ELR (cell line): Measurements from ENCODE around the gene RHOBTB3.

Experiments used
- DNase-seq: peaks from one replicate; pipeline ENCODE4 v3.0.0-alpha.2; 2015; ENCODE audit warnings: low read depth

Gene RHOBTB3

GRCh38 chr5:95731571-95732554, 727 bp downstream of the RHOBTB3 start:
- DNase-seq: peak; percentile 68

DNA sequence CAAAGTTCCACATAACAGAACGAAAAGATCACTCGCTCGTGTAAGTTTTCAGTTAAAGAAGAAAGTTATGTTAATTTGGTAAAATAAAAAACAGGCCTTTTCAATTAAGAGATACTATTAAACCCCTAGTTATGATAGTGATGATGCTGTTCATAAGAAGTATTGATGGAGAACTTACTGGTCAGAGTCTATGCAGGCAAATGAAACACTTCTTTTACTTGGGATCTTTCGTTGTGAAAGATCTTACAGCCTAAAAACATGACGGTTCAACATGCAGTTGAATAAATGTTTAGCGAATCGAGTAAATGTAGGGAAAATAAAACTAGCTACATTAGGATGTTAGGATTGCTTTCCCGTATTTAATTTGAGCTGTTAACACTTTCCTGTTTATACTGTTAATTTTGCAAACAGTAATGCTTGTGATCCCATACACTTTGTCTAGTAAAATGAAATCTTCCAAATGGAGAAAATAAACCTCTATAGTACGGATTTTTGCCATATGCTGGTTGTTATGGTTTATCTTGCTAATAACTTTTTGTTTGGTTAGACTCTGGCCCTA, 2.0 kb downstream of the RHOBTB3 start:
- peak; percentile 40 for DNase-seq

DNA sequence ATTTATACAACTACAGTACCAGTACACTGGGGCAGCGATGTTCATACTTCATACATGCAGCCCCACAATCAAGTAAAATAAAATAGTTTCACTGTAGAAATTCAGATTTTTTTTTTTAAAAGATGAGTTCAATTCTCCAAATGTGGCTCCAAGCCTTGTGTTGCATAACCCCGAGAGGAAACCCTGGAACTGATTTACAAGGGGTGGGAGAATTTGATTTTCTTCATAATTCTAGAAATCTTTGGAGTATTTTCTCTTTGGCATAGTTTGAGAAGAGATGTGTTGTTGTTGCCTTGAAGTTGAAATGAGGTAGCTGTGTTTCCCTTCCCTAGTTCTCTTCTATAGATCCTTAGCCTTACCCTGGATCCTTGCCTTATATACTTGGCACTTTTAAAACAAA, 3.1 kb downstream of the RHOBTB3 start:
- no peak for DNase-seq

- DNase-seq: no peak
These were observed 3.8 kb downstream of the RHOBTB3 start for GRCh38 chr5:95734906-95735305.

DNA sequence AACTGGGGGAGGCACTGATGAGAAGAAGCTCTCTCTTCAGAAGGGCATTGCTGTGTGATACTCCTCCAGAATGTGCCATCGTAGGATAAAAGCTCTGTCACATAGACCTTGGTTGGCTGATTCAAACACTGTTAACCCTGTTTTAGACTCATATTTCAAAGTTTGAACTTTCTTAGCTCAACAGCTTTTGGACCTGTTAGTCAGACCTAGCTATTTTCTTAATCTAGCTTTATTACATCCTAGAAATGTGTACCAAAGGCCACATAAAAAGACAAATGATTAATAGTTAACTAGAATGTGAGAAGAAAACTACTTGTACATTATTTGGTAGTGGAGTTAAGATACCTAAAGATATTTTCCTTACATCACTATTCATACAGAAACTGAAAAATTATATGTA, 4.3 kb downstream of the RHOBTB3 start:
- no peak for DNase-seq

DNA sequence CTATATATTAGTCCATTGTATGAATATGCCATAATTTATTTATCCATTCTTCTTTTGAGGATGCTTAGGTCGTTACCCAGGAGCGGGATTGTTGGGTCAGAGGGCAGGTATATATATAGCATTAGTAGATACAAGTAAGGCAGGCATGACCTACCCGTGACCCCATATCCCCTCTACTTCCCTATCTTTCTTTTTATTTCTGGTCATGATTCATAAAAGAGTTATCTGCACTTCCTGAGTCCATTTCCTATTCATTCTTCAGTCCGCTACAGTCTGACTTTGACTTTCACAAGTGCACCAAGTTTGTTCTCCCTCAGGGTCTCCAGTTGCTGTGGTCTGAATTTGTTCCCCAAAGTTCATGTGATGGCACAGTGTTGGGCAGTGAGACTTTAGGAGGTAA, 6.9 kb downstream of the RHOBTB3 start:
- DNase-seq: peak; percentile 62

DNA sequence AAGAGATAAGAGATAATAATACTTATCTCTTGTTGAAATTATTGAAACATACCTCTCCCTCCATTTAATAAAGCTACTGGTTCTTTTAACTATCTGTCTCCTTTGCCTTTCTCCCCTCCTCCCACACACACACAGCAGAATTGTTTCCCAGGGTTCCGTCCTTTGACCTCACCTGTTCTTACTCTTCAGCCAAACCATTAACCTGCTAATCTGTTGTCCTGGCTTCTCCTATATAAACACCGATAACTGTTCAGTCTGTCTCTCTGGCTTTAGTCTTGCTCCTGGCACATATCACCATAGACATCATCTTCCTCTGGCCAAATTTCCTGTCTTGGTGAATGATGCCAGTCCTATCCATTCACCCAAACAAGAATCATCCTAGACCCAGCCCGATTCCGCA, 7.7 kb downstream of the RHOBTB3 start:
- DNase-seq: no peak

DNA sequence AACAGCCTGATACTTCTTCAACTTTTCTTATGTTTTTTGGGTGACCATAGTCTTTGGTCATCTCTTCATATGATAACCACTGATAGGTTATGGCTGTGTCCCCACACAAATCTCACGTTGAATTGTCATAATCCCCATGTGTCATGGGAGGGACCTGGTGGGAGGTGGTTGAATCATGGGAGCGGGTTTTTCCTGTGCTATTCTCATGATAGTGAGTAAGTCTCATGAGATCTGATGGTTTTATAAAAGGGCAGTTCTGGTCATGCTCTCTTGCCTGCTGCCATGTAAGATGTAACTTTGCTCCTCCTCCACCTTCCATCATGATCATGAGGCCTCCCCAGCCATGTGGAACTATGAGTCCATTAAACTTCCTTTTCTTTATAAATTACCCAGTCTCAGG, 8.7 kb downstream of the RHOBTB3 start:
- DNase-seq: no peak

- no peak for DNase-seq
These were observed 10.3 kb downstream of the RHOBTB3 start for GRCh38 chr5:95741458-95741857.

DNA sequence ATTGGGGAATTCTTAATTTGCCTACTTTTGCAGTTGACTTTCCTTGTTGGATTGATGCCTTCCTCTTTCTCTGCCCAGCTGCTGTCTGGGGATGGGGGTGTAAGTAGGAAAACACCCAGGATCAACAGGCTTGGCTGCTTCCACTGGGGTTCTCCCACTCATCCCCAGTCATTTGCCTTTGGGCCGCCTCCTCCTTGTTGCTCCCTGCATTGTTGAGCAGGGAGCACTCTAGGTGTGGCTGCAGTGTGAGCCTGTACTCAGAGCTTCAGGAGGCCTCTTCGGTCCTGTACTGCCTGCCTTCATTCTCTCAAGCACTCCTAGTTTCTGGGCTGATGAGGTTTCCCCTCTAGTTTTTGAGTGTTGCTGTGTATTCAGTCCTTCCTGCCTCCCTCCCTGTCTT, 12.1 kb downstream of the RHOBTB3 start:
- no peak for DNase-seq

- DNase-seq: no peak
These were observed 12.7 kb downstream of the RHOBTB3 start for GRCh38 chr5:95743877-95744276.

GRCh38 chr5:95746194-95746593, 15.1 kb downstream of the RHOBTB3 start:
- DNase-seq: no peak

GRCh38 chr5:95746722-95747679, 15.9 kb downstream of the RHOBTB3 start:
- DNase-seq: peak; percentile 36

DNA sequence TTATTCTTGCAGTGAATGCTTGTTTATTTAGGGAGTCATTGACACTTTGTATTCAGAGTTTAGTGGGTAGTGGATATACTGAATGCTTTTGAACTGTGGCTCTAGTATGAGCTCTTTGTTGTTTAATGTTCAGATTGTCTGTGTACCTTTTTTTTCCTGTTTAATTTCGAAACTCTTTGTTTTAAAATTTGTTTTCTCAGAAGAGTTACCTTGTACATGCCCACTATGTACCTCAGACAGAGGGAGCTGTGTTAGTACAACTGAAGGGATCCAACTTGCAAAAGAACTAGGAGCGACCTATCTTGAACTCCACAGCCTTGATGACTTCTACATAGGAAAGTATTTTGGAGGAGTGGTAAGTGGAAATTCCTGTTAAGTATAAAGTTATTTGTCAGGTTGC, 17.0 kb downstream of the RHOBTB3 start:
- no peak for DNase-seq

GRCh38 chr5:95754545-95754944, 23.4 kb downstream of the RHOBTB3 start:
- DNase-seq: no peak

- no peak for DNase-seq
These were observed 27.9 kb downstream of the RHOBTB3 start for GRCh38 chr5:95759005-95759404.

DNA sequence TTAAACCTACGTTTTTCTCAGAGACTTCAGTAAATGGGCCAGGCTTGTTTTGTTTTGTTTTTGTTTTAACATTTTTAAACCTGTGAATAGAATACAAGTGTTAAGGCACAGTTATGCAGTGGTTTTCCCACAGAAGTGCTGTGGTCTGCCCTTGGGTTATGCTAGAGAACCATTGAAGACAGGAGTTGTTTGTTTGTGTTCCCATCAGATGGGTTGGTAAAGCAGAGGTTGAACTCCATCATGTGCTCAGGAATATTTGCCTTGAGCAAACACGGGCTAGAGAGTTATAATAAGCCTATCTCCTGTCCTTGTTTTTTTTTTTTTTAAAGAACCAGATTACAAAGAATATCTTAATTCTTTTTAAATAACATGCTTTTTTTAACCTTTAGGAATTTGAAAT, 28.5 kb downstream of the RHOBTB3 start:
- DNase-seq: peak; percentile 64

GRCh38 chr5:95760273-95761191, 29.4 kb downstream of the RHOBTB3 start:
- DNase-seq: peak; percentile 98

DNA sequence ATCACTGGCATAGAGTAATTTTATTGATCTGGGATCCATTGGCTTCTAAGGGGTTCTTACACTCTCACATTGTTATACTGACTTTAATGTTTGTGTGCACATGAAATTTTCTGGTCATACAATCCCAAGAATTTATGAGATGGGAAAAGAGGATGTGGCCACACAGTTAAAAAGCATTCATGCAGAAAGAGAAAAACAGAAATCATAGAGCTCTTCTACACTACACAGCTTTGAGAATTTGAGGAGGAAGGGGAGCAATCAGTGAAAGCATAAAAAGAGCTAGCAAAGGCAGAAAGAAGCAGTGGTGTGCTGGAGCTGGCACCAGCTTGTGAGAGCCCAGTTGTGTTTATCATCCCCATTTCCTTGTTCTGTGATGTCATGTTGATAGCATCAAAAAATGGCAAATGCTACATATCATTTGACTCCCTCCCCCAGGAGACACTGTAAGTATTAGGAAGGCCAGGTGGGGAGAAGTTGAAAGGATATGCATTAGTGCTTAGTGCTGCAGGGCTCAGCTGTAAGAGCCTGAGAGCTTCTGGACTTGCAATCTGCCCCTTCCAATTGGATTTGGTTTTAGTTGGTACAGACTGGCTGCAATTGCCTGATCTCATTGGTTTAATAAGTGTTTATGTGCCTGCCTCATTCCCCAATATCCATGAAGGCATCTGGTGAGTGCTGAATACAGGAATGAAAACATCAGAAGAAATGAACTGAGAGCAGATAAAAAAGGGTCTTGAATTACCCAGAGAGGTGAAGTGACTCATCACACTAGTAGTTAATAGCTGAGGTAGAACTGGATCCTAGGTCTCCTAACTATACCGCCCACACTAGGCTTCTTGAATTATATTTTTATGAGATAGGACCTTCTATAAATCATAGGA, 30.9 kb downstream of the RHOBTB3 start:
- DNase-seq: peak; percentile 68

- no peak for DNase-seq
These were observed 31.5 kb downstream of the RHOBTB3 start for GRCh38 chr5:95762652-95763041.
